Epithelial cell of proximal tubule (primary cell): ENCODE data around the gene ZMIZ1. TPM values are rescaled to one million over a fixed set of nuclear protein-coding genes. Genes with fewer than 3 reads are reported as not detected.
"Not testable (repeated sequence)": the region's sequence is repeated elsewhere in the genome, so short reads cannot be mapped to it uniquely, and the experiment has no call there.

ENCODE experiments used
- DNase-seq: peaks from one replicate; pipeline ENCODE4 v3.0.0-alpha.2; 2011; ENCODE audit warnings: low read depth
- H3K4me3 ChIP-seq: 2 replicates; pipeline ENCODE4 v1.5.1; 2011; ENCODE audit warnings: low read depth, mild to moderate bottlenecking, low read length
- CTCF ChIP-seq: conservative IDR thresholded peaks from 2 replicates; pipeline ENCODE4 v1.5.1; 2012; ENCODE audit warnings: low read depth, mild to moderate bottlenecking, low read length
- total RNA-seq: library from RNA; depleted of rRNA; stranded (reverse); fragments of >200 nt; gene quantifications from 2 replicates; pipeline ENCODE4 v1.2.3, GENCODE V29; 2015

The ZMIZ1 gene
- total RNA-seq, 1 donor from 2014 or later = 21.4 TPM

- DNase-seq = no peak
- no peak overlapping the region for H3K4me3 ChIP-seq
- no peak for TF ChIP-seq CTCF
Observed at GRCh38 chr10:79273604-79274003, 204.8 kb downstream of the ZMIZ1 start.

GRCh38 chr10:79274279-79275104, 205.7 kb downstream of the ZMIZ1 start:
- no peak for TF ChIP-seq CTCF
- H3K4me3 ChIP-seq = no peak overlapping the region
- no peak for DNase-seq

GRCh38 chr10:79275105-79275430, 206.3 kb downstream of the ZMIZ1 start:
- no peak for TF ChIP-seq CTCF
- no peak for DNase-seq
- H3K4me3 ChIP-seq = no peak overlapping the region

- no peak overlapping the region for H3K4me3 ChIP-seq
- TF ChIP-seq CTCF = no peak
- DNase-seq = no peak
Observed at GRCh38 chr10:79275431-79275851, 206.7 kb downstream of the ZMIZ1 start.

- DNase-seq = no peak
- no peak overlapping the region for H3K4me3 ChIP-seq
- no peak for TF ChIP-seq CTCF
Observed at GRCh38 chr10:79277579-79278269, 209.0 kb downstream of the ZMIZ1 start.

- not testable (repeated sequence) for H3K4me3 ChIP-seq
Observed at GRCh38 chr10:79279047-79279446, 210.3 kb downstream of the ZMIZ1 start.

GRCh38 chr10:79280956-79281355, 212.2 kb downstream of the ZMIZ1 start:
- DNase-seq = no peak

More at GRCh38 chr10:79279047-79279446, 210.3 kb downstream of the ZMIZ1 start:
- DNase-seq = not testable (repeated sequence)

More at GRCh38 chr10:79280956-79281355, 212.2 kb downstream of the ZMIZ1 start:
- no peak overlapping the region for H3K4me3 ChIP-seq
- no peak for TF ChIP-seq CTCF
